Measurements from ENCODE around the gene TMEM108.

Gene TMEM108

DNA sequence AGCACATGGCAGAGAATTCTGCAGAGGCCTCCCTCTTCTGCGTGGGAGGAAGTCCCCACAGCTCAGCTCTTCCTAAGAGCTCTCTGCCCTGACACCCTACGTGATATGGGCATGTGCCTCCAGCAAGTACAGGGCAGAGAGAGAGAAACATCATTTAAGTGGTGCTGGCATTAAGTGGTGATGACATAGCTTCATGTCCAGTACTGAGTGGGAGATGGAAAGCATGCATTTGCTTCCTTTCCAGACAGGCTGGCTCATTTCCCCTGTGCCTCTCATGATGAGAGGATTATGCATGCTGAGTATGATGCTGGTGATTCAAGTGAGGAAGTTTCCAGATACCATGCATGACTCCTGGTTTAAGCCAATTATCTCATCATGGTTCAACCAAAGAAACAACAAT, 388.5 kb downstream of the TMEM108 start:
- no peak overlapping the region for H3K4me3 ChIP-seq (ENCODE audit: low read depth in 1 of 2, low read length in 2 of 2)
- H3K4me1 ChIP-seq (ENCODE audit: control insufficient read depth in 1 of 2, insufficient read depth in 2 of 2, low read length in 2 of 2) = no peaks in the 10 kb centered on the region
- no peaks in the 10 kb centered on the region for H3K9me3 ChIP-seq (ENCODE audit: control insufficient read depth in 1 of 2, low read length in 2 of 2)
- H3K36me3 ChIP-seq (ENCODE audit: control insufficient read depth in 1 of 2, insufficient read depth in 2 of 2, low read length in 2 of 2) = no peaks in the 10 kb centered on the region
- no peak overlapping the region for H3K27ac ChIP-seq (ENCODE audit: low read length)
- no peaks in the 10 kb centered on the region for H3K27me3 ChIP-seq (ENCODE audit: low read depth, low read length)

DNA sequence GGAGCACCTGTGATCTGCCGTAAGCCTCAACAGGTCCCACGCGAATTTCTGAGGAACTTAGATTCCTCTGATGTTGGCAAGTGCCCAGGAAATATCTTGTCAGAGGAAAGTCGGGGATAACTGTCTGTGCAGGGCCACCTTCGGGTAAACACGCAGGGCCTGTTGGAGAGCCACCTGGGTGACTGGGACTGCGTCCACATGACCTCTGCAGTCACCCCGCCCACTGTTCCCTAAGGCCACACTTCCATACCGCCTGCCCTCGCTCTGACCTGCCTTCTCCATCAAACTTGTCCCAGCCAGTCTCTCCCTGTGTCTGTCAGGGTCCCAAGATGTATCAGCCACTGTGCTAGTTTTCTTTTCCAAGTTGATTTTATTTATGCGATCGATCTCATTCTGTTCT, 390.4 kb downstream of the TMEM108 start:
- Histone ChIP-seq H3K4me1 (ENCODE audit: control insufficient read depth in 1 of 2, insufficient read depth in 2 of 2, low read length in 2 of 2) (no peaks in the 10 kb centered on the region), H3K27ac (ENCODE audit: low read length) (no peak overlapping the region), H3K9me3 (ENCODE audit: control insufficient read depth in 1 of 2, low read length in 2 of 2) (no peaks in the 10 kb centered on the region), H3K4me3 (ENCODE audit: low read depth in 1 of 2, low read length in 2 of 2) (no peak overlapping the region), H3K27me3 (ENCODE audit: low read depth, low read length) (no peaks in the 10 kb centered on the region), H3K36me3 (ENCODE audit: control insufficient read depth in 1 of 2, insufficient read depth in 2 of 2, low read length in 2 of 2) (no peaks in the 10 kb centered on the region)

DNA sequence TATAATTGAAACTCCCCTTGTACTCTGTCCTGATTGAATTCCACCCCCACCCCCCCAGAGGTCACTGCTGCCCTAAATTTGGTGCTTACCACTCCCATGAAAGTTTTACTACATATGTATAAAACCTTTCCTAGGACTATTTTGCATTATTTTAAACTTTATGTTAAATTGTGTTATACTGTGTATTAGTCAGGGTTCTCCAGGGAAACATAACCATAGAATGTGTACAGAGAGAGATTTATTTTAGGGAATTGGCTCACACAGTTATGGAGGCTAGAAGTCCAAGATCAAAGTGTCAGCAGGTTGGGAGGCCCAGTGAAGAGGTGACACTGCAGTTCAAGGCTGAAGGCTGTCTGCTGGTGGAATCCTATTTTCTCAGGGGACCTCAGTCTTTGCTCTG, 390.9 kb downstream of the TMEM108 start:
- Histone ChIP-seq H3K27ac (ENCODE audit: low read length) (no peak overlapping the region), H3K4me3 (ENCODE audit: low read depth in 1 of 2, low read length in 2 of 2) (no peak overlapping the region), H3K27me3 (ENCODE audit: low read depth, low read length) (no peaks in the 10 kb centered on the region), H3K4me1 (ENCODE audit: control insufficient read depth in 1 of 2, insufficient read depth in 2 of 2, low read length in 2 of 2) (no peaks in the 10 kb centered on the region), H3K9me3 (ENCODE audit: control insufficient read depth in 1 of 2, low read length in 2 of 2) (no peaks in the 10 kb centered on the region), H3K36me3 (ENCODE audit: control insufficient read depth in 1 of 2, insufficient read depth in 2 of 2, low read length in 2 of 2) (no peaks in the 10 kb centered on the region)

DNA sequence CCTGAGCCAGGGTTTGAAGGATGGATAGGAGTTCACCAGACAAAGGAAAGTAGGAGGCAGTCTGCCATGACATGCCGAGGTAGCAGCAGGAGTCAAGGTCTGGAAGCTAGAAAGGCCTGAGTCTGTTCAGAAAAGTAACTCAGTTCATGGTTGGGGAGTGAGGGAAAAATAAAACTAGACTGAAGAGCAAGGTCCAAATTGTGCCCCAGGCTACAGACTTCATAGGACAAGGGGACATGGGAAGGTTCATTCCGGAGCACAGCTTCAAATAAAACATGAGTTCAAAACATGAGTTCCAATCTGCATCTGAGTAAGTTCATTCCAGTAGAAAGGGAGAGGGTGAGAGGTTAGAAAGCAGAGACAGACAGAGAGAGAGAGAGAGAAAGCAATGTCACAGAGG, 401.4 kb downstream of the TMEM108 start:
- H3K27me3 ChIP-seq (ENCODE audit: low read depth, low read length) = no peaks in the 10 kb centered on the region
- H3K9me3 ChIP-seq (ENCODE audit: control insufficient read depth in 1 of 2, low read length in 2 of 2) = no peaks in the 10 kb centered on the region
- H3K4me3 ChIP-seq (ENCODE audit: low read depth in 1 of 2, low read length in 2 of 2) = no peak overlapping the region
- H3K27ac ChIP-seq (ENCODE audit: low read length) = no peak overlapping the region
- no peaks in the 10 kb centered on the region for H3K36me3 ChIP-seq (ENCODE audit: control insufficient read depth in 1 of 2, insufficient read depth in 2 of 2, low read length in 2 of 2)
- H3K4me1 ChIP-seq (ENCODE audit: control insufficient read depth in 1 of 2, insufficient read depth in 2 of 2, low read length in 2 of 2) = no peaks in the 10 kb centered on the region

DNA sequence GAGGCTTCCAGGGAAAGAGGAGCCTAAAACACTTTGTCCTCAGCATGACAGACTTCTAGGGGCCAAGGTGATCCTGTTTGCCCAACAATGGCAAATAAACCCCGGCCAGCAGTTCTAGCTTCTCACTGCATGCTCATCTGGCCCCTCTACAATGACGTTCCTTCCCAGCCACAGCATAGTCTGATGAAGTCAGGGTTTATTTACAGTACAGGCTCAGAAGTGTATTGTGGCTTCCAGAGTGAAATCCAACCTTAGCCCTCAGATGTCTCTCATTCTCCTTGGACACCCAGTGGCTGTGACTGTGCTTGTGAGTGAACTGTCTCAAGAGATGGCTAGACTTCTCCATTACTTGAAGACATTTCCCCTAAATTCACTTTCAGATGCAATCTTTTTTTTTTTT, 402.5 kb downstream of the TMEM108 start:
- Histone ChIP-seq H3K4me3 (ENCODE audit: low read depth in 1 of 2, low read length in 2 of 2) (no peak overlapping the region), H3K36me3 (ENCODE audit: control insufficient read depth in 1 of 2, insufficient read depth in 2 of 2, low read length in 2 of 2) (no peaks in the 10 kb centered on the region), H3K27me3 (ENCODE audit: low read depth, low read length) (no peaks in the 10 kb centered on the region), H3K4me1 (ENCODE audit: control insufficient read depth in 1 of 2, insufficient read depth in 2 of 2, low read length in 2 of 2) (no peaks in the 10 kb centered on the region), H3K9me3 (ENCODE audit: control insufficient read depth in 1 of 2, low read length in 2 of 2) (no peaks in the 10 kb centered on the region), H3K27ac (ENCODE audit: low read length) (no peak overlapping the region)

DNA sequence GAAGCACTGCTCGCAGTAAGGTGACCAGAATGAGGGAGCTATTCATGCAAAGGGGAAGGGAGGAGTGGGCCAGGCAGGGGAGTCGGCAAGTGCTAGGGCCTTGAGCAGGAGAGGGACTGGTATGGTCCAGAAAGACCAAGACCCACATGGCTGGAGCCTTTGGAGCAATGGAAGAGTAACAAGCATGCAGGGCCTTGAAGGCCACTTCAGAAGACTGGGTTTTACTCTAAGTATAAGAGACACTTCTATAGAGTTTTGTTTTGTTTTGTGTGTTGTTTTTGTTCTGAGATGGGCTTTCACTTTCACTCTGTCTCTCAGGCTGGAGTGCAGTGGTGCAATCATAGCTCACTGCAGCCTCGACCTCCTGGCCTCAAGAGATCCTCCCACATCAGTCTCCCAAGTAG, 403.7 kb downstream of the TMEM108 start:
- Histone ChIP-seq H3K9me3 (ENCODE audit: control insufficient read depth in 1 of 2, low read length in 2 of 2) (no peaks in the 10 kb centered on the region), H3K4me3 (ENCODE audit: low read depth in 1 of 2, low read length in 2 of 2) (no peak overlapping the region)

DNA sequence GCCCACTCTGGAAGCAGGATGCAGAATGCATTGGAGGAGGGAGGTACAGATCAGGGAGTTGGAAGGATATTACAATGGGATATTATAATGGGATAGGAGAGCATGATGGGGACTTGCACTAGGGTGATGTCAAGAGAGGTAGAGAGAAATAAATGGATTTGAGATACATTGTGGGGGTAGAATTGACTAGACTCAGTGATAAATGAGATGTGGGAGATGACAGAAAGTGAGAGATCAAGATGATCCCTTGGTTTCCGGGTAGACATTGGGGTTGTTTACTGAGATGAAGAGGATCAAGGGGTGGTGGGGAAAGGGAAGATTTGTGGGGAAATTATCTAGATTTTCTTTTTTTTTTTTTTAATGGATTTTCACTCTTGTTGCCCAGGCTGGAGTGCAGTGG, 404.3 kb downstream of the TMEM108 start:
- no peaks in the 10 kb centered on the region for H3K36me3 ChIP-seq (ENCODE audit: control insufficient read depth in 1 of 2, insufficient read depth in 2 of 2, low read length in 2 of 2)
- no peaks in the 10 kb centered on the region for H3K9me3 ChIP-seq (ENCODE audit: control insufficient read depth in 1 of 2, low read length in 2 of 2)
- H3K27ac ChIP-seq (ENCODE audit: low read length) = no peak overlapping the region
- H3K4me3 ChIP-seq (ENCODE audit: low read depth in 1 of 2, low read length in 2 of 2) = no peak overlapping the region
- H3K4me1 ChIP-seq (ENCODE audit: control insufficient read depth in 1 of 2, insufficient read depth in 2 of 2, low read length in 2 of 2) = no peaks in the 10 kb centered on the region
- no peaks in the 10 kb centered on the region for H3K27me3 ChIP-seq (ENCODE audit: low read depth, low read length)

More for the DNA sequence above, 403.7 kb downstream of the TMEM108 start:
- Histone ChIP-seq H3K27me3 (ENCODE audit: low read depth, low read length) (no peaks in the 10 kb centered on the region), H3K4me1 (ENCODE audit: control insufficient read depth in 1 of 2, insufficient read depth in 2 of 2, low read length in 2 of 2) (no peaks in the 10 kb centered on the region), H3K36me3 (ENCODE audit: control insufficient read depth in 1 of 2, insufficient read depth in 2 of 2, low read length in 2 of 2) (no peaks in the 10 kb centered on the region), H3K27ac (ENCODE audit: low read length) (no peak overlapping the region)

DNA sequence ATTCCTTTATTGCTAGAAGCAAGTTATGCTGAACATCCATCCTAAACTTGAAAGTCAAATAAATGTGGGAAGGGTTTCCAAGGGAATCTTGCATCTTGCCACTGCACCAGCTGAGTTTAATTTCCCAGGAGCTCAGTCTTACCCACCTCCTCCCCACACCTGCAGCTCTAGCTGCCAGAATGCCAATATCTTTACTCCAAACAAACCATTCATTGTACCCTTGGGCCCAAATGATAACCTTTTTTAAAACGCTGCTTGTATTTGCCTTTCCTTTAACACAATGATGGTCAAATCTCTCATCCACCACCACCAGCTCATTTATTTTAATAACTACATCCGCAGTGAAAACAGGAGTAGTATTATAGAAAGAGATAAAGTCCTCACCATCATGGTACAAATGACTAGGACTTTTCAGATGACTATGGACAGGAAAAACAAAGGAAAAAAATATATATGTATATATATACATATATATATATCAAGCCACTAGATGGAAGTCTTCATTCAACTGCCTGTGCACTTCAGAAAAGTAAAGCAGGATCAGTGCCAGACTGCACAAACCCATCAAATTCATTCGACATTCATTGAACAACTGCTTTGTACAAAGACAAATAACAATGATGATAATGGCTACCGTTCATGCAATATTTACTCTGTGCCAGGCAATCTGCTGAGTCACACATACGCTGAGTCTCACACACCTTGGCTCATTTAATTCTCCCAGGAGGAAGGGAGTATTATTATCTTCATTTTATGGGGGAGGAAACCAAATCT, 405.6 kb downstream of the TMEM108 start:
- H3K27me3 ChIP-seq (ENCODE audit: low read depth, low read length) = no peaks in the 10 kb centered on the region
- no peak overlapping the region for H3K27ac ChIP-seq (ENCODE audit: low read length)
- no peaks in the 10 kb centered on the region for H3K4me1 ChIP-seq (ENCODE audit: control insufficient read depth in 1 of 2, insufficient read depth in 2 of 2, low read length in 2 of 2)
- H3K4me3 ChIP-seq (ENCODE audit: low read depth in 1 of 2, low read length in 2 of 2) = no peak overlapping the region
- H3K9me3 ChIP-seq (ENCODE audit: control insufficient read depth in 1 of 2, low read length in 2 of 2) = no peaks in the 10 kb centered on the region
- no peaks in the 10 kb centered on the region for H3K36me3 ChIP-seq (ENCODE audit: control insufficient read depth in 1 of 2, insufficient read depth in 2 of 2, low read length in 2 of 2)

DNA sequence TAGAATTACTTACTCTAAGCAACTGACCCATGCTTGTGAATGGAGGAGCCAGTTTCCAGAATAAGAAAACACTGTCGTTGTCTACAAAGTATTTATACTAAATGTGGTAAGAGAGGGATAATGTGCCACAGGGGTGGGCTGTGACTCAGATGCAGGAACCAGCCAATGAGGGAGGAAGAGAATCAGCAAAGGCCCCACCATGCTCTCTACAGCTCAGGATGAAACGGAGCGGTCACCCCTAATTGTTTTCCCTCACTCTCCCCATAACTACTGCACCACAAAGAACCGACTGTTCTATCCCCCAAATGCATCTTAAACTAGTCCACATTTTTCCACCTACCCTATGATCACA, 406.2 kb downstream of the TMEM108 start:
- H3K4me3 ChIP-seq (ENCODE audit: low read depth in 1 of 2, low read length in 2 of 2) = no peak overlapping the region
- no peaks in the 10 kb centered on the region for H3K36me3 ChIP-seq (ENCODE audit: control insufficient read depth in 1 of 2, insufficient read depth in 2 of 2, low read length in 2 of 2)
- no peaks in the 10 kb centered on the region for H3K4me1 ChIP-seq (ENCODE audit: control insufficient read depth in 1 of 2, insufficient read depth in 2 of 2, low read length in 2 of 2)
- H3K27ac ChIP-seq (ENCODE audit: low read length) = no peak overlapping the region
- H3K9me3 ChIP-seq (ENCODE audit: control insufficient read depth in 1 of 2, low read length in 2 of 2) = no peaks in the 10 kb centered on the region
- H3K27me3 ChIP-seq (ENCODE audit: low read depth, low read length) = no peaks in the 10 kb centered on the region

DNA sequence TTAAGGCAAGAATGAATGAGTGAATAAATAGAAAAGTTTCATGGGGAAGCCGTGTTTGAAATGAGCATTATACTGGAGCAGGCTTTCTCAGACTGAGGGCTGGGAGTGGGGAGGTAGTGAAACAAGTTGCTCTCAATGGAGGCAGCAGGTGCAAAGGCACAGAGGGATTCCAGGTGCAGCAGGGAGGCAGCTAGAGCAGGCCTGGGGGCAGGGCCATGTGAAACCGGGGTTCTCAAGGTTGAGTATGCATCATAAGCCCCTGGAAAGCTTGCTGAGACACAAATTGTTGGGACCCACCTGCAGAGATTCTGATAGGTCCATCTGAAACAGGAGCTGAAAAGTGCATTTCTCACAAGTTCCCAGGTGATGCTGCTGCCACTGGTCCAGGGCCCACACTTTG, 406.9 kb downstream of the TMEM108 start:
- Histone ChIP-seq H3K4me3 (ENCODE audit: low read depth in 1 of 2, low read length in 2 of 2) (no peak overlapping the region), H3K27ac (ENCODE audit: low read length) (no peak overlapping the region), H3K36me3 (ENCODE audit: control insufficient read depth in 1 of 2, insufficient read depth in 2 of 2, low read length in 2 of 2) (no peaks in the 10 kb centered on the region), H3K4me1 (ENCODE audit: control insufficient read depth in 1 of 2, insufficient read depth in 2 of 2, low read length in 2 of 2) (no peaks in the 10 kb centered on the region), H3K27me3 (ENCODE audit: low read depth, low read length) (no peaks in the 10 kb centered on the region), H3K9me3 (ENCODE audit: control insufficient read depth in 1 of 2, low read length in 2 of 2) (no peaks in the 10 kb centered on the region)

Measured in muscle layer of duodenum (tissue), 2 donors.